ENCODE data around the gene LCN15.

LCN15 gene

DNA sequence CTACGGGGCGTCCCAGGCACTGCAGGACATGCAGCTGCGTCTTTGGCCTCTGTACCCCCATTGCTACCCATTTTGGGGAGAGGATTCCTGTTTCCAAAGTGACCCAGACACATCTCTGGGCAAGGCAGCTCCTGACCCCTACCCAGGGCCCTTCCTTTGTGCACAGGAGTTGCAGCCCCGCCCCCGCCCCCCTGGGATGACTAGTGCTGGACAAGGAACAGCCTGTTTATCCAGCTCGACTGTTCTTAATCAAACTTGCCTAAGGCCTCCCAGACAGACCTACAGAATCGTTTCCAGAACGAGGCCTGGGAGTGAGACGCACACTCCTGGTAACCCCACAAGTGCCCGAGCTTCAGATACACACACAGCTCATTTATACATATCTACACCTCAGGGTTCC lies 38.7 kb downstream of the LCN15 start (continued):
- TF ChIP-seq ZNF792 (tag by site-specific recombination; IDR thresholded peaks at IDR 0.05) (no peak), ZNF2 (tag by site-specific recombination; IDR thresholded peaks at IDR 0.05) (no peak), ZNF341 (tag by site-specific recombination; IDR thresholded peaks at IDR 0.05; ENCODE audit: low read depth) (peak; percentile 58), ZNF248 (tag by site-specific recombination; IDR thresholded peaks at IDR 0.05) (no peak), ZNF292 (tag by site-specific recombination; IDR thresholded peaks at IDR 0.05; ENCODE audit: borderline replicate concordance, low read depth) (no peak), ZNF747 (tag by site-specific recombination; IDR thresholded peaks at IDR 0.05) (no peak), ZBTB20 (tag by site-specific recombination; IDR thresholded peaks at IDR 0.05) (0 out of 2 replicates have a peak, but pooled peaks have one; percentile 43), ZNF664 (tag by site-specific recombination; IDR thresholded peaks at IDR 0.05) (no peak), GLIS2 (tag by site-specific recombination; IDR thresholded peaks at IDR 0.05) (peak; percentile 45), ZNF670 (tag by site-specific recombination; IDR thresholded peaks at IDR 0.05; ENCODE audit: low read depth) (no peak), ZNF223 (tag by site-specific recombination; IDR thresholded peaks at IDR 0.05) (no peak), ZNF23 (tag by site-specific recombination; IDR thresholded peaks at IDR 0.05; ENCODE audit: borderline replicate concordance) (no peak)
- TF ChIP-seq, protein P1, sequence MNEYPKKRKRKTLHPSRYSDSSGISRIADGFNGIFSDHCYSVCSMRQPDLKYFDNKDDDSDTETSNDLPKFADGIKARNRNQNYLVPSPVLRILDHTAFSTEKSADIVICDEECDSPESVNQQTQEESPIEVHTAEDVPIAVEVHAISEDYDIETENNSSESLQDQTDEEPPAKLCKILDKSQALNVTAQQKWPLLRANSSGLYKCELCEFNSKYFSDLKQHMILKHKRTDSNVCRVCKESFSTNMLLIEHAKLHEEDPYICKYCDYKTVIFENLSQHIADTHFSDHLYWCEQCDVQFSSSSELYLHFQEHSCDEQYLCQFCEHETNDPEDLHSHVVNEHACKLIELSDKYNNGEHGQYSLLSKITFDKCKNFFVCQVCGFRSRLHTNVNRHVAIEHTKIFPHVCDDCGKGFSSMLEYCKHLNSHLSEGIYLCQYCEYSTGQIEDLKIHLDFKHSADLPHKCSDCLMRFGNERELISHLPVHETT (tag by site-specific recombination; IDR thresholded peaks at IDR 0.05), result no peak

DNA sequence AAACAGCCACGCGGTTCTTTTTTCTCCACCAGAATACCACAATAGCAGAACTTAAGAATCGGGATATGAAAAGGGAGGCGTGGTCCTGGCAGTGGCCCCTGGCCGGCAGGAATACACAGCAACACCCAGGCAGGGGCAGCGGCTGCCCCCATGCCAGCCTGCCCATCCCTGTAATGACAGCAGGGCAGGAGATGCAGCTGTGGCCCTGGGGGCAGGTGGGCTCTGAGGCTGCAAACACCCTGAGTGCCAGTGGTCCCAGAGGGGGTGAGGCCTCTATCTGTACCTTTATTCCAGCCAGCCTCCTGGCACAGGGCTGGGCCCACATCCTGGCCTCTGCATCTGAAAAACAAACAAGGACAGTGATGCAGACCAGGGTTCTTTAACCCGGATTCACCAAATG lies 39.5 kb downstream of the LCN15 start:
- CTCF ChIA-PET, result no interaction called here
- no peaks in the 10 kb centered on the region; the same call in 1 of the 2 replicates for H3K4me1 ChIP-seq (ENCODE audit: control insufficient read depth, insufficient read depth, low read length)
- TF ChIP-seq, protein P2, sequence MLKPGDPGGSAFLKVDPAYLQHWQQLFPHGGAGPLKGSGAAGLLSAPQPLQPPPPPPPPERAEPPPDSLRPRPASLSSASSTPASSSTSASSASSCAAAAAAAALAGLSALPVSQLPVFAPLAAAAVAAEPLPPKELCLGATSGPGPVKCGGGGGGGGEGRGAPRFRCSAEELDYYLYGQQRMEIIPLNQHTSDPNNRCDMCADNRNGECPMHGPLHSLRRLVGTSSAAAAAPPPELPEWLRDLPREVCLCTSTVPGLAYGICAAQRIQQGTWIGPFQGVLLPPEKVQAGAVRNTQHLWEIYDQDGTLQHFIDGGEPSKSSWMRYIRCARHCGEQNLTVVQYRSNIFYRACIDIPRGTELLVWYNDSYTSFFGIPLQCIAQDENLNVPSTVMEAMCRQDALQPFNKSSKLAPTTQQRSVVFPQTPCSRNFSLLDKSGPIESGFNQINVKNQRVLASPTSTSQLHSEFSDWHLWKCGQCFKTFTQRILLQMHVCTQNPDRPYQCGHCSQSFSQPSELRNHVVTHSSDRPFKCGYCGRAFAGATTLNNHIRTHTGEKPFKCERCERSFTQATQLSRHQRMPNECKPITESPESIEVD (tag by site-specific recombination; IDR thresholded peaks at IDR 0.05), result no peak
- TF ChIP-seq, protein P3, sequence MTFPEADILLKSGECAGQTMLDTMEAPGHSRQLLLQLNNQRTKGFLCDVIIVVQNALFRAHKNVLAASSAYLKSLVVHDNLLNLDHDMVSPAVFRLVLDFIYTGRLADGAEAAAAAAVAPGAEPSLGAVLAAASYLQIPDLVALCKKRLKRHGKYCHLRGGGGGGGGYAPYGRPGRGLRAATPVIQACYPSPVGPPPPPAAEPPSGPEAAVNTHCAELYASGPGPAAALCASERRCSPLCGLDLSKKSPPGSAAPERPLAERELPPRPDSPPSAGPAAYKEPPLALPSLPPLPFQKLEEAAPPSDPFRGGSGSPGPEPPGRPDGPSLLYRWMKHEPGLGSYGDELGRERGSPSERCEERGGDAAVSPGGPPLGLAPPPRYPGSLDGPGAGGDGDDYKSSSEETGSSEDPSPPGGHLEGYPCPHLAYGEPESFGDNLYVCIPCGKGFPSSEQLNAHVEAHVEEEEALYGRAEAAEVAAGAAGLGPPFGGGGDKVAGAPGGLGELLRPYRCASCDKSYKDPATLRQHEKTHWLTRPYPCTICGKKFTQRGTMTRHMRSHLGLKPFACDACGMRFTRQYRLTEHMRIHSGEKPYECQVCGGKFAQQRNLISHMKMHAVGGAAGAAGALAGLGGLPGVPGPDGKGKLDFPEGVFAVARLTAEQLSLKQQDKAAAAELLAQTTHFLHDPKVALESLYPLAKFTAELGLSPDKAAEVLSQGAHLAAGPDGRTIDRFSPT (tag by site-specific recombination; IDR thresholded peaks at IDR 0.05), result peak; percentile 65
- TF ChIP-seq ZNF404 (tag by site-specific recombination; IDR thresholded peaks at IDR 0.05) (no peak), ZNF214 (tag by site-specific recombination; IDR thresholded peaks at IDR 0.05; ENCODE audit: borderline replicate concordance) (no peak), ZFP69B (tag by site-specific recombination; IDR thresholded peaks at IDR 0.05) (peak; percentile 42; the same call in 1 of the 2 replicates)
- peaks cover 0 to 64% of the 10 kb centered on the region in 2 experiments; a peak in 2 of 3 replicates for H3K36me3 ChIP-seq (ENCODE audit: control insufficient read depth in 2 of 2, insufficient read depth in 1 of 2, low read length in 2 of 2)
- H3K4me3 ChIP-seq (ENCODE audit: low read depth, low read length), result no peak overlapping the region
- POLR2A ChIA-PET, result interaction anchor here (0.8 to 3.8 kb wide), 4 partner anchors 11 to 346 kb away, joined by 3 to 25 read pairs (median 8); partner anchors contain the start of genes DIPK1B and SAPCD2
- no peak overlapping the region for H3K27ac ChIP-seq (ENCODE audit: extremely low read depth, low read depth, low read length)
- H3K9me3 ChIP-seq (ENCODE audit: control insufficient read depth, insufficient read depth, low read depth, low read length), result no peaks in the 10 kb centered on the region

DNA sequence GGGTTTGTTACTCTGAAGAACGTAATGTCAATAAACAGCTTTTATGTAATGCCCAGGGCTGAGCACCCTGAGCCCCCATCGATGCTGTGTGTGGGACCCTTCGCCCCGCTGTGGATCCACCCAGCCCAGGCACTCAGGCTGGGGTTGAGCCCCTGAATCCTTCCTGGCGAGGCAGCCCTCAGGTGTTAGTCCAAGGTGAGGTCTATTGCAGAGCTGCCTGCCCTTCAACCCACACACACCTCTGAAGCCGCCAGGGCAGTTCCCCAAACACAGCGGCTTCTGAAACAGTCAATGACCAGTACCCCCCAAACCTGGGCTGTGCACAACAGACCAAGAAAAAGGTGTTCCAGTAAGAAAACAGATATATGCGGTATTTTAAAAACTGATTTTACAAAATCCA lies 40.3 kb downstream of the LCN15 start:
- CTCF ChIA-PET, result interaction anchor here (0.6 to 0.9 kb wide), 2 partner anchors 10 to 54 kb away, joined by 4 read pairs; no protein-coding TSS in a partner anchor
- no peaks in the 10 kb centered on the region for H3K9me3 ChIP-seq (ENCODE audit: control insufficient read depth, insufficient read depth, low read depth, low read length)
- H3K36me3 ChIP-seq (ENCODE audit: control insufficient read depth in 2 of 2, insufficient read depth in 1 of 2, low read length in 2 of 2), result peaks cover 0 to 64% of the 10 kb centered on the region in 2 experiments; a peak in 2 of 3 replicates
- H3K4me3 ChIP-seq (ENCODE audit: low read depth, low read length), result no peak overlapping the region
- no peaks in the 10 kb centered on the region; the same call in 1 of the 2 replicates for H3K4me1 ChIP-seq (ENCODE audit: control insufficient read depth, insufficient read depth, low read length)
- TF ChIP-seq ZNF624 (tag by site-specific recombination; IDR thresholded peaks at IDR 0.05) (no peak), YY1 (tag by site-specific recombination; IDR thresholded peaks at IDR 0.05) (no peak), ZNF19 (tag by site-specific recombination; IDR thresholded peaks at IDR 0.05; ENCODE audit: low read depth) (no peak), PRDM1 (tag by site-specific recombination; IDR thresholded peaks at IDR 0.05) (no peak), ZNF132 (tag by site-specific recombination; IDR thresholded peaks at IDR 0.05; ENCODE audit: borderline replicate concordance) (no peak), ZFP69B (tag by site-specific recombination; IDR thresholded peaks at IDR 0.05) (no peak), KLF1 (tag by site-specific recombination; IDR thresholded peaks at IDR 0.05) (no peak), ZNF211 (tag by site-specific recombination; IDR thresholded peaks at IDR 0.05; ENCODE audit: low read depth) (no peak)
- TF ChIP-seq, protein P1 (tag by site-specific recombination; IDR thresholded peaks at IDR 0.05), result no peak
- POLR2A ChIA-PET, result interaction anchor here (3.8 kb wide), 1 partner anchor 10 kb away, joined by 25 read pairs; the partner anchor contains the start of gene DIPK1B
- no peak overlapping the region for H3K27ac ChIP-seq (ENCODE audit: extremely low read depth, low read depth, low read length)

All from HEK293 (cell line).